Hematopoietic multipotent progenitor cell treated with erythropoietin and hydrocortisone succinate and interleukin-3 and kit ligand, for 6 days (in vitro differentiated cells): ENCODE data around the gene STARD4.

Source experiments
- DNase-seq: peaks from one replicate; pipeline ENCODE4 v3.0.0-alpha.2; 2015

Gene STARD4

GRCh38 chr5:111469293-111469896, 42.9 kb downstream of the STARD4 start:
- no peak for DNase-seq

DNA sequence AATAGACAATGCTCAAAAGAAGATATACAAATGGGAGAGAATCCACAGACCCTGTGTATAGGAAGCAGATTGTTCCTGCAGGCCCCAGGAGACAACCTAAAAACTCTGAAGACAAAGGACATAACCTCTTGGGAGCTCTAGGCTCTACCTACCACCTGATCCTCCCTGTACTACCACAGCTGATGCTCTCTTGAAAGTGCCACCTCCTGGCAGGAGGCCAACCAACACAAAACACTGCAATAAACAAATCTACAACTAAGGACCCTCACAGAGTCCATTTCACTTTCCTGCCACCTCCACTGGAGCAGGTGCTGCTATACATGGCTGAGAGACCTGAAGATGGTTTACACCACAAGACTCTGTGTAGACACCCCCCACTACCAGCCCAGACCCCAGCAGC, 49.0 kb downstream of the STARD4 start:
- DNase-seq: no peak

GRCh38 chr5:111461934-111462333, 50.4 kb downstream of the STARD4 start:
- no peak for DNase-seq

GRCh38 chr5:111461255-111461671, 51.1 kb downstream of the STARD4 start:
- no peak for DNase-seq

- no peak for DNase-seq
These were observed 57.6 kb downstream of the STARD4 start for GRCh38 chr5:111454776-111455175.

- DNase-seq: no peak
These were observed 58.1 kb downstream of the STARD4 start for GRCh38 chr5:111454198-111454622.

- DNase-seq: no peak
These were observed 58.6 kb downstream of the STARD4 start for GRCh38 chr5:111453747-111454146.

DNA sequence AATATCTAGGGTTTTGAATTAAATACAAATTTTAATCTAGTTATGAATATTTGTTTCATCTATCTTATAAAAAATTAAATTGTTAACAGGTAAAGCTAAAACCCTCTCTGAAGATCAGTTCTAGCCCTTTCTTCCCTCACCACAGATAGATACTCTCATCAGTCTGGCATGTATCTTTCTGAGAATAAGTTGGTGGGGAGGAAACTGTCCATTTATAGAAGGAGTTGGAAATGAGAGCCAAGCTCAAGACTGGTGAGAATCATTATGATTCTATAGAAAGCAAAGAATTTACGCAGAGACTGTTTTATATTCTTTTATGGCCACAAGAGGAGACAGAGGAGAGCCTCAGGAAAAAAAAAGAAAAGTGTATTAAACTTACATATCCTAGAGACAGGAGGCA, 59.0 kb downstream of the STARD4 start:
- no peak for DNase-seq

GRCh38 chr5:111447822-111448221, 64.5 kb downstream of the STARD4 start:
- DNase-seq: no peak

- no peak for DNase-seq
These were observed 65.2 kb downstream of the STARD4 start for GRCh38 chr5:111447099-111447498.
